IPS DF 4.7 (cell line): Measurements from ENCODE around the gene IMMP1L.

Source experiments
- DNase-seq: peaks from one replicate; pipeline ENCODE4 v3.0.0-alpha.2; 2013; ENCODE audit warnings: low spot score; ENCODE audit errors: extremely low read depth

IMMP1L gene

GRCh38 chr11:31404614-31405013 lies 104.8 kb downstream of the IMMP1L start:
- no peak for DNase-seq

DNA sequence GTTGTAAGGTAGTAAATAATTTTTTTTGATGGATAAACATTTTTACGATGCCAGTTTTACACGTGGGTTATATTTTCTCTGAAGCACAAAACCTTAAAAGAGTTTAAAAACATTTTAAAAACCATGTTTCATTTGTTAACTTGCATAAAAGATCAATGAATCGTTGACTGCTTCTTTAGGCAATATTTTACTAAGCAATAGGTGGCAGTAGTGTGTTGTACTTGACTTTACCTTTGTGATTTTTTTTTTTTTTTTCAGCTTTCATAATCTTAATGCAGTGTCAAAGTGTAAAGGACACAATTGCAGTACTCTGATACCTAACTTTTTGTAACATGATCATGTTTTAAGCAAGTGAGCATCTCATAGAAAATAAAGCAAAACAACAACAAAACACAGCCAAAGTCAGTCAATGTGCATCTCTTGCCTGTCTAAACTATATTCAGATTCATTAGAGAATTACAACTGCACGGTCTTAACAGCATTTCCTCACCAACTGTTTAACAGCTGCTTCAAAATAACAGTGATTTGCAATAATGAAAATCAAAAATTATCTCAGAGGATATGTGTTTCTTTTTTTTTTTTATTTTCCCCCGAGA lies 112.1 kb downstream of the IMMP1L start:
- DNase-seq = no peak

DNA sequence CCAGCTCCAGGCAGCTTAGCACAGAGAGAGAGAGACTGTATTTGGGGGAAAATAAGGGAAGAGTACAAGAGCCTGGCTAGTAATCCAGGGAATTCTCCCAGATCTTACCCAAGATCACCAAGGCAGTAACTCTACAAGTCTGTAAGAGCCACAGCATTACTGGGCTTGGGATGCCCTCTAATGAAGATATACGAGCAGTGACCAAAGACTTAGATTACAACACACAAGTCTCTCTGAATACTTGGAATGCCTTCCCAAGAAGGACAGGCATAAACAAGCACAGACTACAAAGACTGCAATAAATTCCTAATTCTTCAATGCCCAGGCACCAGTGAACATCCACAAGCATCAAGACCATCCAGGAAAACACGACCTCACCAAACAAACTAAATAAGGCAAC lies 122.0 kb downstream of the IMMP1L start:
- no peak for DNase-seq

DNA sequence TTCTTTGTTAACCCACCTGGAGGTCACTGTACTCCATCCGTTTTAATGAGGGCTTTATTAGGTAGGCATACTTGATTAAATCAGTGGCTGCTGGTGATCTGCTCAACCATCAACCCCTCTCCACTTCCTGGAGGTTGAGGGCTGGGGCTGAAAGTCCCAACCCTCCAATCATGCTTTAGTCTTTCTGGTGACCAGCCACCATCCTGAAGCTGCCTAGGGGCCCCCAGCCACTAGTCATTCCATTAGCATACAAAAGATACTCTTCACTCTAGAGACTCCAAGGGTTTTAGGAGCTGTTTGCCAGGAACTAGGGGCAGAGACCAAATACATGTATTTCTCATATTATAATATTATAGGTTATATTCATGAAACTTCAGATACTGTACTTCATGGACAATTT lies 126.3 kb downstream of the IMMP1L start:
- no peak for DNase-seq
